GM12864 (cell line): ENCODE results near the gene CDC7.
A peak's percentile ranks its signal among the peaks of the same experiment; 100 is the strongest.
"Not testable (repeated sequence)": the region's sequence is repeated elsewhere in the genome, so short reads cannot be mapped to it uniquely, and the experiment has no call there.

Experiments used
- DNase-seq: peaks from one replicate; pipeline ENCODE4 v3.0.0-alpha.2; 2011; ENCODE audit warnings: low read depth
- H3K4me3 ChIP-seq: 2 replicates; pipeline ENCODE4 v1.5.1; 2011; ENCODE audit warnings: mild to moderate bottlenecking, low read depth, low read length, control low read depth
- TF ChIP-seq, protein P1 (sequence below): IDR thresholded peaks from 2 replicates; pipeline ENCODE4 v1.5.1; 2011; ENCODE audit warnings: low read depth, mild to moderate bottlenecking, moderate library complexity, low read length, control low read depth, inconsistent platforms; ENCODE audit errors: missing control alignments

Gene CDC7

DNA sequence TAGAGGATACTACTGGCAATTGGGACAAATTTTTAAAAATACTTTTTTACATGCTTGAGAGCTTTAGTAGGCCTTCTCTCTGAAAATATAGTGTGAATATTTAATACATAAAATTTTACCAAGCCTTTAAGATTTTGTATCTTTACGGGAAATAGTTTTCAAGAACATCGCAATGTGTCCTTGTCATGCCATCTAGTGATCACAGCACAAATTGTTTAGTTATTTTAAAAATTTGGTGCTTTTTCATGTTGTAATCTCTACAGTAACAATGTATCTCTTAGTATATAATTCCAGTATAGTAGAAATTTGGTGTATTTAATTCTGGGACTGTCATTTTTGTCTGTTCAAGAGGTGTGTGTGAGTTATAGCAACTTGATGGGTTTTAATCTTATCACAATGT is 6.7 kb downstream of the CDC7 start:
- H3K4me3 ChIP-seq: no peak overlapping the region
- TF ChIP-seq, protein P1, sequence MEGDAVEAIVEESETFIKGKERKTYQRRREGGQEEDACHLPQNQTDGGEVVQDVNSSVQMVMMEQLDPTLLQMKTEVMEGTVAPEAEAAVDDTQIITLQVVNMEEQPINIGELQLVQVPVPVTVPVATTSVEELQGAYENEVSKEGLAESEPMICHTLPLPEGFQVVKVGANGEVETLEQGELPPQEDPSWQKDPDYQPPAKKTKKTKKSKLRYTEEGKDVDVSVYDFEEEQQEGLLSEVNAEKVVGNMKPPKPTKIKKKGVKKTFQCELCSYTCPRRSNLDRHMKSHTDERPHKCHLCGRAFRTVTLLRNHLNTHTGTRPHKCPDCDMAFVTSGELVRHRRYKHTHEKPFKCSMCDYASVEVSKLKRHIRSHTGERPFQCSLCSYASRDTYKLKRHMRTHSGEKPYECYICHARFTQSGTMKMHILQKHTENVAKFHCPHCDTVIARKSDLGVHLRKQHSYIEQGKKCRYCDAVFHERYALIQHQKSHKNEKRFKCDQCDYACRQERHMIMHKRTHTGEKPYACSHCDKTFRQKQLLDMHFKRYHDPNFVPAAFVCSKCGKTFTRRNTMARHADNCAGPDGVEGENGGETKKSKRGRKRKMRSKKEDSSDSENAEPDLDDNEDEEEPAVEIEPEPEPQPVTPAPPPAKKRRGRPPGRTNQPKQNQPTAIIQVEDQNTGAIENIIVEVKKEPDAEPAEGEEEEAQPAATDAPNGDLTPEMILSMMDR: no peak
- no peak for DNase-seq

DNA sequence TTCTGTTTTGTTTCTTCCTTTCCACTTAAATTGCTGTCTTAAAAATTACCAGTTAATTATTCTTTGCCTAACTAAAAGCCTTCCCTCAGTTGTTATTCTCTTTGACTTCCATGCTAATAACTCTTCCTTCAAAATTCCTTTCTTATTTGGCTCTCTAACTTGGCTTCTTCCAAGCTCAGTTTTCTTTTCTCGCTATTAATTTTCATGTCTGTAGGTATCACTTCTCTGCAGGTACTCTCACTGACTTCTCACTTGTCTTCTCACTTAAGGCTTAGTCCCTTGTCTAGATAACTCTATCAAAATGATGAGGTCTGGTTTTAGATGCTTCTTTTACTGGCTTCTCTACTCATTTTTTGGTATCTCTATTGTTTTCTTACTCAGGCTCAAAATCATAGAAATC is 10.1 kb downstream of the CDC7 start:
- H3K4me3 ChIP-seq: no peak overlapping the region
- no peak for DNase-seq
- TF ChIP-seq, protein P1: no peak

DNA sequence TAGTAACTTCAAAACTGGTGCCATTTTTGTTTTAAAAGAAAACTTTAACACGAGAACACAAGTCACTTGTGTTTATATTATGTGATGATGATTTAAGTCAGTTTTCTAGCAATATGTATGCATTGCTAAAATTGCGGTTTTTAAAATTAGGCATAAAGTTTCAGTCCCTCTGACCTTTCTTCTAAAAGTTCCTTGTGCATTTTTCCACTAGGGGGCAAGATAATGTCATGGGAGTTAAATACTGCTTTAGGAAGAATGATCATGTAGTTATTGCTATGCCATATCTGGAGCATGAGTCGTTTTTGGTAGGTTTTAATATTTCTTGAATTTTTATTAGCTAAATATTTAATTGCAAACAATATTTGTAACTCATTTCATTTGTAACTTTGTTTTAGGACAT is 10.7 kb downstream of the CDC7 start:
- TF ChIP-seq, protein P1: peak; percentile 33
- peak; percentile 16 for DNase-seq
- no peak overlapping the region for H3K4me3 ChIP-seq

DNA sequence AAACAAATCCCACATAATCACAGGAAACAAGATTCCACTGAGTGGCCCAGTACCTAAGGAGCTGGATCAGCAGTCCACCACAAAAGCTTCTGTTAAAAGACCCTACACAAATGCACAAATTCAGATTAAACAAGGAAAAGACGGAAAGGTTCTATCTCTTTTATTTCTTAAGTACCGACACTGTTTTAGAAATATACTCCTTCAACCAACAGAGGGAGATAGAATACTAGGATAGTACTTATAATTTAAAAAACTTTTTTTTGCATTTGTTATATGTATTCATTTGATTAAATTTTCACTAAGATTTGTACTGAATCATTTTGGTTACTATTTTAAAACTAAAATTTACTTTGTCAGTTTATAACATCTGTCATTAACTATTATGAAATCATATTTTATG is 12.5 kb downstream of the CDC7 start:
- TF ChIP-seq, protein P1: no peak

DNA sequence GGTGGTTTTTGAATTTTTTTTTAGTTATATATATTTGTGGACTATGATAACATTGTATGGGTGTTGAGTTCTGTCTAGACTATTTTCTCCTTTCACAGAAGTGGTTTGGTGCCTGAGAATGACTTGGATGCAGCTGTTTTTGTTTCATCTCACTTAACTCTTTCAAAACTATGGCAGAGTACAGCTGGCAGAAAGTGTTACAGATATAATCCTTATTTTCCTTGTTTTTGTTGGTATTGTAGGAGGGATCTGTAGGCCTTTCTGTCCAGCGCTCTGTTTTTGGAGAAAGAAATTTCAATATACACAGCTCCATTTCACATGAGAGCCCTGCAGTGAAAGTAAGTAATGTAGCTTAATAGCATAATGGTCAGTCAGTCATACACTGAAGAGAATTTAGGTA is 13.1 kb downstream of the CDC7 start:
- TF ChIP-seq, protein P1: no peak
- H3K4me3 ChIP-seq: no peak overlapping the region
- DNase-seq: no peak

More for the DNA sequence above, 12.5 kb downstream of the CDC7 start:
- H3K4me3 ChIP-seq: no peak overlapping the region
- DNase-seq: no peak

DNA sequence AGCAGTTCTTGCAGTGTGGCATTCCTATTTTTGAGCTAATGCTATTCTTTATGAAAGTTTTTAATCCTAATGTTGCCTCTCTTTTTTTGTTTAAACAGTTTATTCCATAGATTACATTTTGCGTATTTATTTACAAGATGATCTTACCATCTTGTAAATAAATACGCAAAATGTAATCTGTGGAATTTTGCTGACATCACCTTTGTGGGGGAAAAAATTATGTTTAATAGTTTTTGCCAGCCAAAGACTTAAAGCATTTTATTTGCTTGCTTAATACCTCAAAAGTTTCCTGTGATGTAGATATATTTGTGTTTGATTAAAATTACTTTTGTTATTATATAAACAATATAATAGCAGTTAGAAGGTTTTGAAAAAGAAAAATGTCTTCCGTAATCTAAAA is 15.3 kb downstream of the CDC7 start:
- TF ChIP-seq, protein P1: no peak
- DNase-seq: no peak
- H3K4me3 ChIP-seq: no peak overlapping the region

DNA sequence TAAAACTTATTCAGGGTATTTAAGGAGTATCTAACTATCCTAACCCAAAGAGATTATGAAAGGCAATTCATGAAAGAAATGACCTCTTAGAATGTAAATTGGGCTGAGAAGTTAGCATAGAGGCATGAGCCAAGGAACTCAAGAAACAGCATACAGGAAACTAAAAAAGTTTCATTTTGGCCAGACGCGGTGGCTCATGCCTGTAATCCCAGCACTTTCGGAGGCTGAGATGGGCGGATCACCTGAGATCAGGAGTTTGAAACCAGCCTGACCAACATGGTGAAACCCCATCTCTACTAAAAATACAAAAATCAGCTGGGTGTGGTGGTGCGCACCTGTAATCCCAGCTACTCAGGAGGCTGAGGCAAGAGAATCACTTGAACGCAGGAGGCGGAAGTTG is 16.0 kb downstream of the CDC7 start:
- not testable (repeated sequence) for H3K4me3 ChIP-seq, DNase-seq

DNA sequence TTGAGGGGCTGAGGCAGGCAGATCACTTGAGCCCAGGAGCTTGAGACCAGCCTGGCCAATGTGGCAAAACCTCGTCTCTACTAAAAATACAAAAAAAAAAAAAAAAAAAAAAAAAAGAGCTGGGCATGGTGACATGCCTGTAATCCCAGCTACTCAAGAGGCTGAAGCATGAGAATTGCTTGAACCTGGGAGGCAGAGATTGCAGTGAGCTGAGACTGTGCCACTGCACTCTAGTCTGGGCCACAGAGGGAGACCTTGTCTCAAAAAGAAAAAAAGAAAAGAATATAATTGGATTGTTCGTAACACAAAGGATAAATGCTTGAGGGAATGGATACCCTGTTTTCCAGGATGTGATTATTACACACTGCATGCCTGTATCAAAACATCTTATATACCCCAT is 18.5 kb downstream of the CDC7 start:
- H3K4me3 ChIP-seq, DNase-seq: not testable (repeated sequence)
